Vagina (tissue), 2 donors: ENCODE measurements around the gene DEAF1.

ENCODE experiments used
- POLR2A ChIP-seq, 2 donors: fragments of 450-650 bp; IDR thresholded peaks; one replicate each; pipeline ENCODE4 v1.6.1; 2017; ENCODE audit warnings: antibody characterized with exemption in 2 of 2, mild to moderate bottlenecking in 2 of 2, moderate library complexity in 2 of 2
- POLR2AphosphoS5 ChIP-seq, 2 donors: sonication (generic); formaldehyde crosslinking; IDR thresholded peaks; one replicate each; pipeline ENCODE4 v1.9.0; 2017; ENCODE audit warnings: antibody characterized with exemption in 2 of 2, mild to moderate bottlenecking in 2 of 2, low read depth in 1 of 2; ENCODE audit not compliant: insufficient read depth in 1 of 2
- TF ChIP-seq, protein P1 (sequence below), 3 experiments: fragments of 450-650 bp in 2 of 3; fragments of 200-600 bp in 1 of 3; sonication (generic) in 1 of 3; IDR thresholded peaks; one replicate each; pipeline ENCODE4 v1.5.1; 2017 to 2019; ENCODE audit warnings: antibody characterized with exemption in 3 of 3, mild to moderate bottlenecking in 2 of 3, moderate library complexity in 2 of 3

GRCh38 chr11:692824-693414 lies 2.1 kb downstream of the DEAF1 start:
- TF ChIP-seq, protein P1, sequence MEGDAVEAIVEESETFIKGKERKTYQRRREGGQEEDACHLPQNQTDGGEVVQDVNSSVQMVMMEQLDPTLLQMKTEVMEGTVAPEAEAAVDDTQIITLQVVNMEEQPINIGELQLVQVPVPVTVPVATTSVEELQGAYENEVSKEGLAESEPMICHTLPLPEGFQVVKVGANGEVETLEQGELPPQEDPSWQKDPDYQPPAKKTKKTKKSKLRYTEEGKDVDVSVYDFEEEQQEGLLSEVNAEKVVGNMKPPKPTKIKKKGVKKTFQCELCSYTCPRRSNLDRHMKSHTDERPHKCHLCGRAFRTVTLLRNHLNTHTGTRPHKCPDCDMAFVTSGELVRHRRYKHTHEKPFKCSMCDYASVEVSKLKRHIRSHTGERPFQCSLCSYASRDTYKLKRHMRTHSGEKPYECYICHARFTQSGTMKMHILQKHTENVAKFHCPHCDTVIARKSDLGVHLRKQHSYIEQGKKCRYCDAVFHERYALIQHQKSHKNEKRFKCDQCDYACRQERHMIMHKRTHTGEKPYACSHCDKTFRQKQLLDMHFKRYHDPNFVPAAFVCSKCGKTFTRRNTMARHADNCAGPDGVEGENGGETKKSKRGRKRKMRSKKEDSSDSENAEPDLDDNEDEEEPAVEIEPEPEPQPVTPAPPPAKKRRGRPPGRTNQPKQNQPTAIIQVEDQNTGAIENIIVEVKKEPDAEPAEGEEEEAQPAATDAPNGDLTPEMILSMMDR (IDR thresholded peaks at IDR 0.05): no peak
- TF ChIP-seq POLR2A (IDR thresholded peaks at IDR 0.05) (no peak), POLR2AphosphoS5 (IDR thresholded peaks at IDR 0.05; ENCODE audit: insufficient read depth in 1 of 2, low read depth in 1 of 2) (no peak)
